HG03064 (cell line): Measurements from ENCODE around the gene UCK1.

Experiments
- ATAC-seq: cut with Tn5 transposase; IDR thresholded peaks from one replicate; pipeline ENCODE4 v1.9.1; 2021; ENCODE audit warnings: low read depth; ENCODE audit not compliant: unreplicated experiment

Gene UCK1

GRCh38 chr9:131530920-131531832 lies at the start of gene UCK1:
Gene UCK1, minus strand, starts transcription at chr9:131531263. Its CDS starts 89 bp downstream, at chr9:131531174.
- peak; percentile 64 for ATAC-seq

- no peak for ATAC-seq
These were observed 49.3 kb upstream of the UCK1 start for GRCh38 chr9:131580358-131580757.

GRCh38 chr9:131579789-131580211 lies 48.7 kb upstream of the UCK1 start:
- ATAC-seq: no peak

GRCh38 chr9:131578731-131579504 lies 47.9 kb upstream of the UCK1 start:
- ATAC-seq: peak; percentile 76

GRCh38 chr9:131578021-131578420 lies 47.0 kb upstream of the UCK1 start:
- ATAC-seq: no peak

- no peak for ATAC-seq
These were observed 46.2 kb upstream of the UCK1 start for GRCh38 chr9:131577005-131578000.

GRCh38 chr9:131575946-131576853 lies 45.1 kb upstream of the UCK1 start:
- no peak for ATAC-seq

- ATAC-seq: no peak
These were observed 43.9 kb upstream of the UCK1 start for GRCh38 chr9:131574730-131575640.

- ATAC-seq: no peak
These were observed 36.8 kb upstream of the UCK1 start for GRCh38 chr9:131567910-131568309.

GRCh38 chr9:131566158-131566557 lies 35.1 kb upstream of the UCK1 start:
- ATAC-seq: no peak

GRCh38 chr9:131565369-131565768 lies 34.3 kb upstream of the UCK1 start:
- ATAC-seq: no peak

GRCh38 chr9:131562032-131562959 lies 31.2 kb upstream of the UCK1 start:
- ATAC-seq: no peak

GRCh38 chr9:131559421-131560000 lies 28.4 kb upstream of the UCK1 start:
- ATAC-seq: no peak

GRCh38 chr9:131557855-131558548 lies 26.9 kb upstream of the UCK1 start:
- no peak for ATAC-seq

- no peak for ATAC-seq
These were observed 25.0 kb upstream of the UCK1 start for GRCh38 chr9:131555841-131556673.
